Stomach (tissue), 9 donors: ENCODE data around the gene ITGB1BP2. TPM values are rescaled to one million over a fixed set of nuclear protein-coding genes. Genes with fewer than 3 reads are reported as not detected.
A peak's percentile ranks its signal among the peaks of the same experiment; 100 is the strongest.
"Not testable (repeated sequence)": the region's sequence is repeated elsewhere in the genome, so short reads cannot be mapped to it uniquely, and the experiment has no call there.

ENCODE experiments used
- DNase-seq, 2 donors: peaks; one replicate each; pipeline versions ENCODE4 v3.0.0 to v3.0.0-alpha.2; 2013 to 2019
- H3K27ac ChIP-seq, 5 donors: fragments of 200-600 bp in 4 of 5; sonication (generic) in 4 of 5; one replicate each; pipeline ENCODE4 v1.5.1; 2013 to 2019; ENCODE audit warnings: mild to moderate bottlenecking in 1 of 5, moderate library complexity in 1 of 5
- H3K27me3 ChIP-seq, 3 donors: fragments of 200-600 bp; sonication (generic); one replicate each; pipeline ENCODE4 v1.5.1; 2017 to 2019; ENCODE audit warnings: mixed run types in 1 of 3
- H3K36me3 ChIP-seq, 4 donors: fragments of 200-600 bp; sonication (generic); 1 replicate in 3 of 4; 2 replicates in 1 of 4; pipeline ENCODE4 v1.5.1; 2016 to 2019
- H3K4me1 ChIP-seq, 4 donors: fragments of 200-600 bp; sonication (generic); one replicate each; pipeline ENCODE4 v1.5.1; 2016 to 2019
- H3K4me3 ChIP-seq, 4 donors: fragments of 200-600 bp; sonication (generic) in 3 of 4; one replicate each; pipeline ENCODE4 v1.5.1; 2016 to 2019; ENCODE audit warnings: mild to moderate bottlenecking in 1 of 4
- H3K9me3 ChIP-seq, 4 donors: fragments of 200-600 bp; sonication (generic); one replicate each; pipeline ENCODE4 v1.5.1; 2016 to 2019
- EP300 ChIP-seq: sonication (generic); formaldehyde crosslinking; IDR thresholded peaks from one replicate; pipeline ENCODE4 v1.6.1; 2017; ENCODE audit warnings: antibody characterized with exemption
- POLR2A ChIP-seq, 4 donors: fragments of 450-650 bp; IDR thresholded peaks; one replicate each; pipeline ENCODE4 v1.6.1; 2016; ENCODE audit warnings: antibody characterized with exemption in 4 of 4, control low read depth in 2 of 4, mild to moderate bottlenecking in 1 of 4, moderate library complexity in 1 of 4
- POLR2AphosphoS5 ChIP-seq, 3 donors: sonication (generic); formaldehyde crosslinking; IDR thresholded peaks; one replicate each; pipeline ENCODE4 v1.6.1; 2016; ENCODE audit warnings: antibody characterized with exemption in 3 of 3
- WGBS, 5 donors: extraction: QIAGEN DNeasy Blood & Tissue Kit in 3 of 5; methylation state at CpG; one replicate each; pipeline versions ENCODE4 v1.1.5 to v1.1.7; 2013 to 2018; 5-methylcytosine and 5-hydroxymethylcytosine counted together
- intact Hi-C: fragments of 100-400 bp; cut with DNase I; formaldehyde crosslinking; loops from one replicate; pipeline ENCODE4 v1.15.1; 2023; ENCODE audit warnings: low total_unique reads
- polyA plus RNA-seq, 3 donors: library from polyadenylated mRNA; stranded (reverse); fragments of 200-250 nt; gene quantifications; one replicate each; pipeline ENCODE4 v1.2.3, GENCODE V29; 2013
- total RNA-seq, 5 donors: library from RNA; depleted of rRNA; stranded (reverse); fragments of >200 nt; gene quantifications; one replicate each; pipeline versions ENCODE4 v1.1.0 to v1.2.3, GENCODE V29; 2014 to 2016
- TF ChIP-seq, protein P1 (sequence below), 7 experiments: fragments of 450-650 bp in 4 of 7; fragments of 200-600 bp in 3 of 7; sonication (generic) in 3 of 7; IDR thresholded peaks; one replicate each; pipeline ENCODE4 v1.5.1; 2016 to 2019; ENCODE audit warnings: antibody characterized with exemption in 7 of 7, control low read depth in 2 of 7, mild to moderate bottlenecking in 1 of 7
- donor health status: healthy with polysubstance abuse.
- donor health status: Bipolar disorder and iron deficiency.
- donor health status: healthy.

The ITGB1BP2 gene
- total and polyA plus RNA-seq, 8 donors = 1.3 to 126 (median 6.2) TPM; not detected in 2

DNA sequence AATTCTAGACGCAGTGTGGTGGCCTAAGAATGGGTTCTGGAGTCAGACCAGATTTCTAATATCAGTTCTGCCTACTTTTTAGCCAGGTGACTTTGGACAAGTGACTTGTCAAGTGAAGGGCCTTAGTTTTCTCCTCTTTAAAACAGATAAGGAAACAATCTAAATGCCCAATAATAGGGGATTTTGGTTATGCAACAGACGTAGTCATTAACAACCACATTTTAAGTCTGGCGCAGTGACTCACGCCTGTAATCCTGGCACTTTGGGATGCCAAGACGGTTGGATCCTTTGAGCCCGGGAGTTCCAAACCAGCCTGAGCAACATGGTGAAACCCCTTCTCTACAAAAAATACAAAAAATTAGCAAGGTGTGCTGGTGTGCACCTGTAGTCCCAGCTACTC is 45.5 kb upstream of the ITGB1BP2 start:
- Histone ChIP-seq H3K4me1 (peaks cover 0 to 28% (median 17%) of the 10 kb centered on the region in 4 donors), H3K36me3 (no peaks in the 10 kb centered on the region), H3K4me3 (no peak overlapping the region), H3K9me3 (no peaks in the 10 kb centered on the region), H3K27me3 (no peaks in the 10 kb centered on the region), H3K27ac (peak overlapping the region in 2 of 5 donors; percentile 87)
- intact Hi-C loops = no loop called here
- DNase-seq = no peak
- TF ChIP-seq, protein P1, sequence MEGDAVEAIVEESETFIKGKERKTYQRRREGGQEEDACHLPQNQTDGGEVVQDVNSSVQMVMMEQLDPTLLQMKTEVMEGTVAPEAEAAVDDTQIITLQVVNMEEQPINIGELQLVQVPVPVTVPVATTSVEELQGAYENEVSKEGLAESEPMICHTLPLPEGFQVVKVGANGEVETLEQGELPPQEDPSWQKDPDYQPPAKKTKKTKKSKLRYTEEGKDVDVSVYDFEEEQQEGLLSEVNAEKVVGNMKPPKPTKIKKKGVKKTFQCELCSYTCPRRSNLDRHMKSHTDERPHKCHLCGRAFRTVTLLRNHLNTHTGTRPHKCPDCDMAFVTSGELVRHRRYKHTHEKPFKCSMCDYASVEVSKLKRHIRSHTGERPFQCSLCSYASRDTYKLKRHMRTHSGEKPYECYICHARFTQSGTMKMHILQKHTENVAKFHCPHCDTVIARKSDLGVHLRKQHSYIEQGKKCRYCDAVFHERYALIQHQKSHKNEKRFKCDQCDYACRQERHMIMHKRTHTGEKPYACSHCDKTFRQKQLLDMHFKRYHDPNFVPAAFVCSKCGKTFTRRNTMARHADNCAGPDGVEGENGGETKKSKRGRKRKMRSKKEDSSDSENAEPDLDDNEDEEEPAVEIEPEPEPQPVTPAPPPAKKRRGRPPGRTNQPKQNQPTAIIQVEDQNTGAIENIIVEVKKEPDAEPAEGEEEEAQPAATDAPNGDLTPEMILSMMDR (IDR thresholded peaks at IDR 0.05) = no peak
- TF ChIP-seq POLR2A (IDR thresholded peaks at IDR 0.05) = no peak
- TF ChIP-seq POLR2AphosphoS5 (IDR thresholded peaks at IDR 0.05) = no peak
- no peak for TF ChIP-seq EP300
- 62 to 78% (median 69%) methylated on average over 6 of the region's 6 CpGs for WGBS, 5 donors

DNA sequence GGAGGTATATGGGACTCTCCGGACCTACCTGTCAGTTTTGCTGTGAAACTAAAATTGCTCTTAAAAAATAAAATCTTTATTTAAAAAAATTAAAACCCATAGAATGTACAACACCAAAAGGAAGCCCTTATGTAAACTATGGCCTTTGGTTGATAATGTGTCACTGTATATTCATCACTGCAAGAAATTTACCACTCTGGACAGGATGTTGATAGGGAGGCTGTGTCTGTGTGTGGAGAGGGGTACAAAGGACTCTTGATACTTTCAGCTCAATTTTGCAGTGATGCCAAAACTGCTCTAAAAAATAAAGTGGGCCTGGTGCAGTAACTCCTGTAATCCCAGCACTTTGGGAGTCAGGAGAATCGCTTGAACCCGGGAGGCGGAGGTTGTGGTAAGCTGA is 44.7 kb upstream of the ITGB1BP2 start:
- intact Hi-C loops = no loop called here
- no peak for DNase-seq

DNA sequence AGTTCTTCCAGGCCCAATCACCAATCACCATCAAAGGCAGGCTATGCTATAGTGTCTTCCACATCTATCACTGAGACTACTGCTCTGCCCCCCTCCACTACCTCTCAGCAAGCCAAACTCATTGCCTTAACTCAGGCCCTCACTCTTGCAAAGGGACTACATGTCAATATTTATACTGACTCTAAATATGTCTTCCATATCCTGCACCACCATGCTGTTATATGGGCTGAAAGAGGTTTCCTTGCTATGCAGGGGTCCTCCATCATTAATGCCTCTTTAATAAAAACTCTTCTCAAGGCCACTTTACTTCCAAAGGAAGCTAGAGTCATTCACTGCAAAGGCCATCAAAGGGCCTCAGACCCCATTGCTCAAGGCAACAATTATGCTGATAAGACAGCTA is 32.9 kb upstream of the ITGB1BP2 start:
- H3K27me3 ChIP-seq, H3K4me1 ChIP-seq, DNase-seq, H3K4me3 ChIP-seq, H3K36me3 ChIP-seq, H3K27ac ChIP-seq, intact Hi-C loops: not testable (repeated sequence)
- H3K9me3 ChIP-seq = peaks cover 0 to 25% (median 8%) of the 10 kb centered on the region in 4 donors

More for the DNA sequence above, 44.7 kb upstream of the ITGB1BP2 start:
- H3K27ac ChIP-seq = no peak overlapping the region
- no peaks in the 10 kb centered on the region for H3K36me3 ChIP-seq
- H3K4me1 ChIP-seq = peaks cover 0 to 20% (median 13%) of the 10 kb centered on the region in 4 donors
- H3K27me3 ChIP-seq = no peaks in the 10 kb centered on the region
- 83 to 97% (median 92%) methylated on average over 4 of the region's 4 CpGs for WGBS, 5 donors
- TF ChIP-seq EP300 (no peak), POLR2A (IDR thresholded peaks at IDR 0.05) (no peak), POLR2AphosphoS5 (IDR thresholded peaks at IDR 0.05) (no peak)
- TF ChIP-seq, protein P1 (IDR thresholded peaks at IDR 0.05) = no peak
- H3K4me3 ChIP-seq = no peak overlapping the region
- no peaks in the 10 kb centered on the region for H3K9me3 ChIP-seq

DNA sequence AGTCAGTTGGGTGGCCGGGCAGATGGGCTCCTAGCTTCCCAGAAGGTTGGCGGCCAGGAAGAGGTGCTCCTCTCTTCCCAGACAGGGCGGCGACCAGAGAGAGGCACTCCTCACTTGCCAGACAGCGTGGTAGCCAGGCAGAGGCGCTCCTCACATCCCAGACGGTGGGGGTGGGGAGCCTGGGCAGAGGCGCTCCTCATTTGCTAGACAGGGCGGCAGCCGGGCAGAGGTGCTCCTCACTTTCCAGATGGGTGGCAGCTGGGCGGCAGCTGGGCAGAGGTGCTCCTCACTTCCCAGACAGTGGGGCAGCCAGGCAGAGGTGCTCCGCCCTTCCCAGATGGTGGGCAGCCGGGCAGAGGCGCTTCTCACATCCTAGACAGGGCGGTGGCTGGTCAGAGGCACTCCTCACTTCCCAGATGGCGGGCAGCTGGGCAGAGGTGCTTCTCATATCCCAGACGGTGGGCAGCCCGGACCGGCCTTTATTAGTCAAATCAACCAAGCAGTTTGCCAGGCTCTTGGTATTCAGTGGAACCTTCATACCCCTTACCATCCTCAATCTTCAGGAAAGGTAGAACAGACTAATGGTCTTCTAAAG is 31.7 kb upstream of the ITGB1BP2 start:
- 82 to 96% (median 92%) methylated on average over 2 to 19 of the region's 19 CpGs for WGBS, 5 donors
- Histone ChIP-seq H3K36me3 (no peaks in the 10 kb centered on the region), H3K27ac (no peak overlapping the region), H3K4me3 (no peak overlapping the region), H3K4me1 (no peaks in the 10 kb centered on the region), H3K27me3 (no peaks in the 10 kb centered on the region), H3K9me3 (peaks cover 0 to 25% (median 8%) of the 10 kb centered on the region in 4 donors)
- intact Hi-C loops = no loop called here
- DNase-seq = no peak
- no peak for TF ChIP-seq EP300
- TF ChIP-seq POLR2AphosphoS5 (IDR thresholded peaks at IDR 0.05) = no peak
- TF ChIP-seq, protein P1 (IDR thresholded peaks at IDR 0.05) = no peak
- no peak for TF ChIP-seq POLR2A (IDR thresholded peaks at IDR 0.05)

DNA sequence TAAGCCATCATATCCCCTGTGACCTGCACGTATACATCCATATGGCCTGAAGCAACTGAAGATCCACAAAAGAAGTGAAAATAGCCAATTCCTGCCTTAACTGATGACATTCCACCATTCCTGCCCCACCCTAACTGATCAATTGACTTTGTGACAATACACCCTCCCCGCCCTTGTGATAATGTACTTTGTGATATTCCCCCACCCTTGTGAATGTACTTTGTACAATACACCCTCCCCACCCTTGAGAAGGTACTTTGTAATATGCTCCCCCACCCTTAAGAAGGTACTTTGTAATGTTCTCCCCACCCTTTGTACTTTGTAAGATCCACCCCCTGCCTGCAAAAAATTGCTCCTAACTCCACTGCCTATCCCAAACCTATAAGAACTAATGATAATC is 29.2 kb upstream of the ITGB1BP2 start:
- 67 to 94% (median 78%) methylated on average over 2 of the region's 2 CpGs for WGBS, 5 donors
- H3K4me3 ChIP-seq, DNase-seq, H3K36me3 ChIP-seq, H3K27ac ChIP-seq, H3K27me3 ChIP-seq, H3K4me1 ChIP-seq, intact Hi-C loops: not testable (repeated sequence)
- H3K9me3 ChIP-seq = peaks cover 0 to 32% (median 8%) of the 10 kb centered on the region in 4 donors

DNA sequence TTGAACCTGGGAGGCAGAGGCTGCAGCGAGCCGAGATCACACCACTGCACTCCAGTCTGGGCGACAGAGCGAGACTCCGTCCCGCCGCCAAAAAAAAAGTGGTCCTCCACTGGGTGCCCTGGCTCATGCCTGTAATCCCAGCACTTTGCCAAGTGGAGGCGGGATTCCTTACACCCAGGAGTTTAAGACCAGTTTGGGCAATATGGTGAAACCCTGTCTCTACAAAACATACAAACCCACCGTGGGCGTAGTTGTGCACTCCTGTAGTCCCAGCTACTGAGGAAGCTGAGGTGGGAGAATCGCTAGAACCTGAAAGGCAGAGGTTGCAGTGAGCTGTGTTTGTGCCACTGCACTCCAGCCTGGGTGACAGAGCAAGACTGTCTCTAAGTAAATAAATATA is 20.2 kb upstream of the ITGB1BP2 start:
- H3K9me3 ChIP-seq = peaks cover 0 to 15% (median 6%) of the 10 kb centered on the region in 4 donors
- peaks cover 0 to 19% (median 9%) of the 10 kb centered on the region in 4 donors for H3K4me1 ChIP-seq
- H3K27ac ChIP-seq, intact Hi-C loops, H3K36me3 ChIP-seq, H3K4me3 ChIP-seq, H3K27me3 ChIP-seq, DNase-seq: not testable (repeated sequence)
- WGBS, 5 donors = 92 to 97% (median 96%) methylated on average over 5 to 11 of the region's 11 CpGs
